IgD-negative memory B cell (primary cell): Measurements from ENCODE around the gene CCL2. TPM values are rescaled to one million over a fixed set of nuclear protein-coding genes. Genes with fewer than 3 reads are reported as not detected.
A peak's percentile ranks its signal among the peaks of the same experiment; 100 is the strongest.

Experiments used
- H3K27ac Mint-ChIP-seq, 3 donors: one replicate each; pipeline ENCODE4 v1.8.0; 2020 to 2022; ENCODE audit warnings: mild to moderate bottlenecking in 3 of 3, mixed read lengths in 3 of 3, moderate library complexity in 1 of 3
- H3K27me3 Mint-ChIP-seq: one replicate; pipeline ENCODE4 v1.8.0; 2021; ENCODE audit warnings: mixed read lengths
- H3K36me3 Mint-ChIP-seq: one replicate; pipeline ENCODE4 v1.8.0; 2020; ENCODE audit warnings: mild to moderate bottlenecking, mixed read lengths
- H3K4me1 Mint-ChIP-seq, 3 donors: one replicate each; pipeline ENCODE4 v1.8.0; 2020 to 2022; ENCODE audit warnings: mixed read lengths in 3 of 3, mild to moderate bottlenecking in 1 of 3
- H3K4me3 Mint-ChIP-seq, 4 donors: one replicate each; pipeline ENCODE4 v1.8.0; 2020 to 2022; ENCODE audit warnings: mild to moderate bottlenecking in 4 of 4, mixed read lengths in 4 of 4, moderate library complexity in 3 of 4
- H3K9me3 Mint-ChIP-seq, 3 donors: one replicate each; pipeline ENCODE4 v1.8.0; 2020 to 2021; ENCODE audit warnings: mixed read lengths in 3 of 3, mild to moderate bottlenecking in 1 of 3
- polyA plus RNA-seq: library from polyadenylated mRNA; unstranded; fragments of 300-500 nt; fragmentation: Illumina TruSeq; gene quantifications from one replicate; pipeline ENCODE4 v1.2.3, GENCODE V29; 2021

Gene CCL2
- polyA plus RNA-seq, 1 donor from 2014 or later: not detected

DNA sequence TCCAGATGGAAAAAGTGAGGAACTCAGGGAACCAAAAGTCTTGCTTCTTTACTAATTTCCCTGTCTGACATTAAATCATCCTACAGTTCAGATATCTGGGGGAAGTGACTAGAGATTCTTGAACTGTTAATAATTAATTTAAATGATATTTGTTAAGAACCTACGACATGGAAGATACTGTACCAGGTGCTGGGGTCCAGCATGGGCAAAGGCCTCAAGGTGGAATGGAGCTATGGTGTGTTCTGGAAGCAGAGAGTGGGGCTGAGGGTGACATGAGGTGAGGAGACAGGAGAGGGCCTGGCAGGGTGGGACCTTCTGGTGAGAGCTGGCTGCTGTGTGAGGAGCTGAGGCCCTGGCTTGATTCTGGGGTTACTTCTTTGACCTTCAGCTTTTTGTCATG, 6.0 kb upstream of the CCL2 start:
- no peaks in the 10 kb centered on the region for H3K36me3 Mint-ChIP-seq
- H3K27me3 Mint-ChIP-seq: peaks cover 16% of the 10 kb centered on the region
- H3K4me1 Mint-ChIP-seq: peaks cover 0 to 8% (median 2%) of the 10 kb centered on the region in 3 donors
- no peak overlapping the region for H3K27ac Mint-ChIP-seq
- no peak overlapping the region for H3K4me3 Mint-ChIP-seq
- H3K9me3 Mint-ChIP-seq: no peaks in the 10 kb centered on the region

DNA sequence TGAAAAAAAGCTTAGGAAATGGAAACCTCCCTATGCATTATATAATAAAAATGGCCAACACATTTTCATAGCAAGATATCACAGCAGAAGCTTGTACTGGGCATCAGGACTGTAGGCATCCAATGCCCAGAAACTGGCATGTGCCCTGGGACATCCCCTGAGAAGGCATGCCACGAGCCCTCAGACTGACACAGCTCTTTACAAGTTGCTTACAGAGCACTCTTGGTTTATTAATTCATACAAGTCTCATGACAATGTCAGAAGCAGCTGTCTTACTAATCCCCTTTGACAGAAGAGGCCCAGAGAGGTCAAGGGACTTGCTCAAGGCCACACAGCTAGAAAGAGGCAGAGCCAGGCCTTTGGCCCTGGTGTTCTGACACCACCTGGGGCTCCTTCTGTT, 5.6 kb upstream of the CCL2 start:
- Mint-ChIP-seq H3K27me3 (peaks cover 16% of the 10 kb centered on the region), H3K9me3 (no peaks in the 10 kb centered on the region), H3K36me3 (no peaks in the 10 kb centered on the region), H3K4me1 (peaks cover 0 to 8% (median 2%) of the 10 kb centered on the region in 3 donors), H3K27ac (no peak overlapping the region), H3K4me3 (no peak overlapping the region)

DNA sequence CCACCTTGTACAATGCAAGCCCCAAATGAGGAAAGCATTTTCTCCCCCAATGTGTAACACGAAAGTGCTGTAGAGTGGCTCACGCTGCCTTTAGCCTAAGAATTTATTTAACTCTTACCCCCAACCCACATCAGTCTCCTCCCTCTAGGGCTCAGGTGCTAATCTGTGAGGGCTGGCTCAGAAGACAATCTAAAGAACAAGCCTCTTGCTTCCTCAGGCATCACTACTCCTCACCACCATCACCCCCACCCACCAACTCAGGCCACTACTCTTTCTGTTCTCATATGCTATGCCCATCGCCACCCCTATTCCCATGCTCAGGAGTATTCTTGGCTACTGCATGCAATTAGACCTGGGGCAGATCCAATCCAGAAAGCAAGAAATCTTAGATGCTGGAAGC, 3.9 kb upstream of the CCL2 start:
- Mint-ChIP-seq H3K27ac (peak overlapping the region in 1 of 3 donors; percentile 14), H3K4me1 (peaks cover 0 to 10% (median 2%) of the 10 kb centered on the region in 3 donors), H3K9me3 (no peaks in the 10 kb centered on the region), H3K36me3 (no peaks in the 10 kb centered on the region), H3K27me3 (peaks cover 20% of the 10 kb centered on the region), H3K4me3 (no peak overlapping the region)

DNA sequence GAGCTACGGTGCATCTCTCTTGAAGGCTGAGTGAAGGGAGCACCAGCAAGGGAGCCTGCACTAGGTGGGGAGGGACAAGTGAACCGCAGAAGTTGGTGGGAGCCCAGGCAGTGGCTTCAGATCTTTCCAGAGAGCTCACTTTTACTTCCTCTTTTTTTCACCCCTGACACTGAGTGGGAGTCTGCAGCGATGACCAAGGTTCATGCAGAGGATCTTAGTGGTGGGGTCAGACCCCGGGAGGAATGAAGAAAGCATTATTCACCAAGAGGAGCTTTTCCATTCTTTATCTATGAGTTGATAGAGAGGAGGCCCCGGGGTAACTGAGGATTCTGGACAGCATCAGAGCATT, 3.0 kb upstream of the CCL2 start:
- H3K9me3 Mint-ChIP-seq: no peaks in the 10 kb centered on the region
- H3K27ac Mint-ChIP-seq: no peak overlapping the region
- H3K4me1 Mint-ChIP-seq: peaks cover 0 to 10% (median 2%) of the 10 kb centered on the region in 3 donors
- peaks cover 18% of the 10 kb centered on the region for H3K27me3 Mint-ChIP-seq
- no peak overlapping the region for H3K4me3 Mint-ChIP-seq
- no peaks in the 10 kb centered on the region for H3K36me3 Mint-ChIP-seq

DNA sequence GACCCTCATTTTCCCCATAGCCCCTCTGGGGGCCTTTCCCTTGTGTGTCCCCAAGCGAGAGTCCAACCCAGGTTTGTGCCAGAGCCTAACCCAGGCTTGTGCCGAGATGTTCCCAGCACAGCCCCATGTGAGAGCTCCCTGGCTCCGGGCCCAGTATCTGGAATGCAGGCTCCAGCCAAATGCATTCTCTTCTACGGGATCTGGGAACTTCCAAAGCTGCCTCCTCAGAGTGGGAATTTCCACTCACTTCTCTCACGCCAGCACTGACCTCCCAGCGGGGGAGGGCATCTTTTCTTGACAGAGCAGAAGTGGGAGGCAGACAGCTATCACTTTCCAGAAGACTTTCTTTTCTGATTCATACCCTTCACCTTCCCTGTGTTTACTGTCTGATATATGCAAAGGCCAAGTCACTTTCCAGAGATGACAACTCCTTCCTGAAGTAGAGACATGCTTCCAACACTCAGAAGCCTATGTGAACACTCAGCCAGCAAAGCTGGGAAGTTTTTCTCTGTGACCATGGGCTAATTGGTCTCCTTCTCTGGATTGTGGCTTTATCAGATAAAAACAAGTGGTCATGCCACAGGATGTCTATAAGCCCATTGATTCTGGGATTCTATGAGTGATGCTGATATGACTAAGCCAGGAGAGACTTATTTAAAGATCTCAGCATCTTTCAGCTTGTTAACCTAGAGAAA, 2.5 kb upstream of the CCL2 start:
- H3K27me3 Mint-ChIP-seq: peaks cover 17% of the 10 kb centered on the region
- H3K9me3 Mint-ChIP-seq: peaks cover 0 to 1% (median 0%) of the 10 kb centered on the region in 3 donors
- no peaks in the 10 kb centered on the region for H3K36me3 Mint-ChIP-seq
- H3K4me3 Mint-ChIP-seq: no peak overlapping the region
- peaks cover 0 to 10% (median 2%) of the 10 kb centered on the region in 3 donors for H3K4me1 Mint-ChIP-seq
- no peak overlapping the region for H3K27ac Mint-ChIP-seq

DNA sequence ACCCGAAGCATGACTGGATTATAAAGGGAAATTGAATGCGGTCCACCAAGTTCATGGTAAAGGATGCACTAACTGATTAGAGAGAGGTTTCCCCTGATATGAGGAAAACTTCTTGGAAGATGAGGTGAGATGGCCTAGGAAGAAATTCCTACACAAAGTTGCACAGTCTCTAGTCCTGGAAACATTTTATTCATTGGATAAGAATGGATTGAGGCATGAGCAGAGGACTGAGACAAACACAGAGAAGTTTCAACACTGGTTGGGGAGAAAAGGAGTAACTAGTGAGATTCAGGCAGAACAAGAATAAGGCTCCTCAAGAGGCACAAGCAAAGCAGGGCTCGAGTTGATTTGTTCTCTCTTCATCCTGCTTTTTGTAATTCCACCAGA, 2.0 kb upstream of the CCL2 start:
- H3K4me1 Mint-ChIP-seq: peaks cover 0 to 10% (median 2%) of the 10 kb centered on the region in 3 donors
- peaks cover 0 to 2% (median 0%) of the 10 kb centered on the region in 3 donors for H3K9me3 Mint-ChIP-seq
- no peaks in the 10 kb centered on the region for H3K36me3 Mint-ChIP-seq
- H3K27me3 Mint-ChIP-seq: peaks cover 16% of the 10 kb centered on the region
- H3K4me3 Mint-ChIP-seq: no peak overlapping the region
- no peak overlapping the region for H3K27ac Mint-ChIP-seq

DNA sequence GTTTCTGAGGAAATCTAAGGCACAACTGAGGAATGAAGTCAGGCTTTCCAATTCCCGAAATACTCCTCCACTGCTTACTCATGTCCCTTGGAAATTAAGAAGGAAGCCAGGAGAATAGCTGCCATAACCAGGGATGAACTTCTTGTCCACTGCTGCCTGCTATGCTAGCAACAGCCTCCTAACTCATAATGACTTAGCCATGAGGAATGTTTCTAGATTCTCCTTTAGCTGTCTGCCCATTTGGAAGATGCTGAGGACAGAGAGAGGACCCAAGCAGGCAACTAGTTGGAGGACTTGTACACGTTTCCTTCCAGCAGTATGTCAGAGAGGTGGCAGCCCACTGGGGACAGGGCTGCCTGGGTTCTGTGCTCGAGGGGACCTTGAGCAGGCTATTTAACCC, 939 bp upstream of the CCL2 start:
- peaks cover 0 to 10% (median 2%) of the 10 kb centered on the region in 3 donors for H3K4me1 Mint-ChIP-seq
- H3K27me3 Mint-ChIP-seq: peaks cover 25% of the 10 kb centered on the region
- H3K36me3 Mint-ChIP-seq: no peaks in the 10 kb centered on the region
- peaks cover 0 to 2% (median 0%) of the 10 kb centered on the region in 3 donors for H3K9me3 Mint-ChIP-seq
- no peak overlapping the region for H3K4me3 Mint-ChIP-seq
- H3K27ac Mint-ChIP-seq: no peak overlapping the region

DNA sequence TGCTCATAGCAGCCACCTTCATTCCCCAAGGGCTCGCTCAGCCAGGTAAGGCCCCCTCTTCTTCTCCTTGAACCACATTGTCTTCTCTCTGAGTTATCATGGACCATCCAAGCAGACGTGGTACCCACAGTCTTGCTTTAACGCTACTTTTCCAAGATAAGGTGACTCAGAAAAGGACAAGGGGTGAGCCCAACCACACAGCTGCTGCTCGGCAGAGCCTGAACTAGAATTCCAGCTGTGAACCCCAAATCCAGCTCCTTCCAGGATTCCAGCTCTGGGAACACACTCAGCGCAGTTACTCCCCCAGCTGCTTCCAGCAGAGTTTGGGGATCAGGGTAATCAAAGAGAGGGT, 272 bp downstream of the CCL2 start:
- no peaks in the 10 kb centered on the region for H3K36me3 Mint-ChIP-seq
- H3K4me3 Mint-ChIP-seq: peak overlapping the region in 2 of 4 donors; percentile 1 to 7
- H3K9me3 Mint-ChIP-seq: peaks cover 0 to 2% (median 0%) of the 10 kb centered on the region in 3 donors
- no peak overlapping the region for H3K27ac Mint-ChIP-seq
- peaks cover 0 to 10% (median 2%) of the 10 kb centered on the region in 3 donors for H3K4me1 Mint-ChIP-seq
- H3K27me3 Mint-ChIP-seq: peaks cover 30% of the 10 kb centered on the region

DNA sequence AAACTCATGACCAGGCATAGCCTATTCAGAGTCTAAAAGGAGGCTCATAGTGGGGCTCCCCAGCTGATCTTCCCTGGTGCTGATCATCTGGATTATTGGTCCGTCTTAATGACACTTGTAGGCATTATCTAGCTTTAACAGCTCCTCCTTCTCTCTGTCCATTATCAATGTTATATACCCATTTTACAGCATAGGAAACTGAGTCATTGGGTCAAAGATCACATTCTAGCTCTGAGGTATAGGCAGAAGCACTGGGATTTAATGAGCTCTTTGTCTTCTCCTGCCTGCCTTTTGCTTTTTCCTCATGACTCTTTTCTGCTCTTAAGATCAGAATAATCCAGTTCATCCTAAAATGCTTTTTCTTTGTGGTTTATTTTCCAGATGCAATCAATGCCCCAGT, 756 bp downstream of the CCL2 start:
- H3K4me3 Mint-ChIP-seq: no peak overlapping the region
- no peaks in the 10 kb centered on the region for H3K36me3 Mint-ChIP-seq
- peaks cover 0 to 10% (median 2%) of the 10 kb centered on the region in 3 donors for H3K4me1 Mint-ChIP-seq
- H3K27me3 Mint-ChIP-seq: peaks cover 30% of the 10 kb centered on the region
- no peak overlapping the region for H3K27ac Mint-ChIP-seq
- H3K9me3 Mint-ChIP-seq: peaks cover 0 to 2% (median 0%) of the 10 kb centered on the region in 3 donors

DNA sequence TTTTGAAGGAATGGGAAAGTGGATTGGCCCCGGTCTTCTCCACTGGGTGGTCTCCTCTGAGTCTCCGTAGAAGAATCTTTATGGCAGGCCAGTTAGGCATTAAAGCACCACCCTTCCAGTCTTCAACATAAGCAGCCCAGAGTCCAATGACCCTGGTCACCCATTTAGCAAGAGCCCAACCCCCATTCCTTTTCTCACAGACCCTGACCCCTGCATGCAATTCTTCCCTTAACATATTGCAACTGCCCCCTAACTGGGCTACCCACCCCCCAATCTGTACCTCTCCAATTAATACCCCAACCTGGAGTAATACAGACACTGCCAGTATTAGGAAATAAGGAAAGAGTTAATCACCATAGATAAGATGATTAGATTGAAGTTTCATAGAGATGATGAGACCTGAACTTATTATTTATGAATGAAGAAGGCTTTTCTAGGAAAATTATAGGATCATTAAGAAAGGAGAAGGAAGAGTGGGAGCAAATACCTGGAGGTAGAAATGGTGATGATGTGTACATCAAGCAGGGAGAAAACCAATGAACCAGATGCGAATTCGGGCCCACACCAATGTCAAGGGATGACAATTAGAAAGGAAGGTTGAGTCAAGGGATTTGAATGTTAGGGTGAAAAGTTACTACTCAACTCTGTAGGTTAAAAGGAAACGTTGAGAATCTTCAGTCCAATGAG, 2.4 kb downstream of the CCL2 start:
- peaks cover 34% of the 10 kb centered on the region for H3K27me3 Mint-ChIP-seq
- no peaks in the 10 kb centered on the region for H3K36me3 Mint-ChIP-seq
- H3K4me1 Mint-ChIP-seq: peaks cover 0 to 2% (median 0%) of the 10 kb centered on the region in 3 donors
- H3K9me3 Mint-ChIP-seq: peaks cover 0 to 2% (median 0%) of the 10 kb centered on the region in 3 donors
- H3K4me3 Mint-ChIP-seq: no peak overlapping the region
- no peak overlapping the region for H3K27ac Mint-ChIP-seq

DNA sequence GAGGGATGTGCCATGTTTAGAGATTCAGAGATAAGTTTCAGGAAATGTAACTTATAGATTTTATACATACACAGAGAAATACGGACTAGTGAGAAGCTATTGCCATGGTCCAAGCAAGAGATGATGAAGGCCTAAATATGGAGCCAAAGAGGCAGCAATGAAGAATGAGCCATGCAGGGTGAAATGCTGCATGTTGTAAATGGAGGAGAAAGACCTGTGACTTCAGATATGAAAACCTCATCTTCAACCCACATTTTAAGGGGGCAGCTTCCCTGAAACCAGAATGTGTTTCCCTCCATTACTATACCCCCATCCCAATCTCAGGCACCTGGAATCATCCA, 2.9 kb downstream of the CCL2 start:
- Mint-ChIP-seq H3K36me3 (no peaks in the 10 kb centered on the region), H3K27me3 (peaks cover 34% of the 10 kb centered on the region), H3K9me3 (peaks cover 0 to 2% (median 0%) of the 10 kb centered on the region in 3 donors), H3K4me3 (no peak overlapping the region), H3K27ac (no peak overlapping the region), H3K4me1 (peaks cover 0 to 2% (median 0%) of the 10 kb centered on the region in 3 donors)

DNA sequence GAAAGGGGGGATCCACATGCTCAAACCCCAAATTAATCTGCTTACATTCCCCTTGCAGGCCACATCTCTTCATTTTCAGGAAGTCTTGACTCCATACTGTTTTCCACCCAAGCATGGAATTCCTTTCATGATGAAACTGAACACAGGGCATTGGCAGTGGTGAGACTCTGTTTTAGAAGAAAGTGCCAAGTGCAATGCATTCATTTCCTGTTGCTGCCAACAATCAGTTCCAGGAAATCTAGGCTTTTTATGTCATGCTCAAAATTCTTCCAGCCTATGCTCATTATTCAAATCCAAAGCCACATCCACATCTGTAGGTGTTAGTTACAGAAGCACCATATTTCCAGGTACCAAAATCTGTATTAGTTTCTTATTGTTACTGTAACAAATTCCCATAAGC, 4.1 kb downstream of the CCL2 start:
- no peak overlapping the region for H3K4me3 Mint-ChIP-seq
- H3K9me3 Mint-ChIP-seq: peaks cover 0 to 2% (median 0%) of the 10 kb centered on the region in 3 donors
- peaks cover 0 to 2% (median 0%) of the 10 kb centered on the region in 3 donors for H3K4me1 Mint-ChIP-seq

DNA sequence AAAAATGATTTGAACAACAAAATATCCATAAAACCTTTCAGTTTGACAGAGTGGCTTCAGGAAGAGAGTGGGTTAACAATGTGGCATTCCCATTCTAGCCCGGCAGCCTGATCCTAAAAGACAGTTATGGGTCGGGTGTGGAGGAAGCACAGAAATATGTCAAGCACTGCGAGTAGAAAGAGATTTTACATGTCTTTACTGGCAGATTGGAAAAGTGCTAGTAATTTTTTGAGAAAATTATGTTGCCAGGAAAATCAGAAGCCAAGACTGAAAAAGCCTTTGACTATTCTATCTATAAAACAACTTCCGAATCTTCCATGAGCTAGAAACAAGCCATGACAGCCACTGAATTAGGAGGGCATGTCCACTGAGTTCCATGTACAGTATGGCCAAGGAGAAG, 5.8 kb downstream of the CCL2 start:
- H3K27ac Mint-ChIP-seq: no peak overlapping the region
- no peaks in the 10 kb centered on the region for H3K36me3 Mint-ChIP-seq
- H3K9me3 Mint-ChIP-seq: peaks cover 0 to 2% (median 0%) of the 10 kb centered on the region in 3 donors
- no peaks in the 10 kb centered on the region for H3K4me1 Mint-ChIP-seq
- peaks cover 34% of the 10 kb centered on the region for H3K27me3 Mint-ChIP-seq
- no peak overlapping the region for H3K4me3 Mint-ChIP-seq

More for the DNA sequence above, 4.1 kb downstream of the CCL2 start:
- no peak overlapping the region for H3K27ac Mint-ChIP-seq
- peaks cover 32% of the 10 kb centered on the region for H3K27me3 Mint-ChIP-seq
- no peaks in the 10 kb centered on the region for H3K36me3 Mint-ChIP-seq

DNA sequence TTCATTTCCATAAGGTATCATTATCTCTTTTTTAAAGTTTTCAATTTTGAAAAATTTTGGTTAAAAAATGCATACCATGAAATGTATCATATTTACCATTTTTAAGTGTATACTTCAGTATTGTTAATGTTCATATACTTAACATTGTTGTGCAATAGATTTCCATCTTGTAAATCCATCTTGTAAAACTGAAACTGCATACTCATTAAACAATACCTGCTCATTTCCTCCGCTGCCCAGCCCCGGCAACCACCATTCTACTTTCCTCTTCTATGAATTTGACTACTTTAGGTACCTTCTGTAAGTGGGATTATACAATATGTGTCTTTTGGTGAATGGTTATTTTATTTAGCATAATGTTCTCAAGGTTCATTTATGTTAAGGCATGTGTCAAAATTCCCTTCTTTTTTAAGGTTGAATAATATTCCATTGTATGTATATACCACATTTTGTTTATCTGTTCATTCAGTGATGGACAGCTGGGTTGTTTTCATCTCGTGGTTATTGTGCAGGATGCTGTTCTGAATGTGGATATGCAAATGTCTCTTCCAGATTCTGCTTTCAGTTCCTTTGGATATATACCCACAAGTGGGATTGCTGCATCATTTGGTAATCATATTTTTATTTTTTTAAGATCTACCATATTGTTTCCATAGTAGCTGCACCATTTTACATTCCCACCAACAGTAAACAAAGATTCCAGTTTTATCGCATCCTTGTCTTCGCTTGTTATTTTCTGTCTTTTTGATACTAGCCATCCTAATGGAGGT, 6.7 kb downstream of the CCL2 start:
- no peak overlapping the region for H3K4me3 Mint-ChIP-seq
- H3K27ac Mint-ChIP-seq: no peak overlapping the region
- H3K4me1 Mint-ChIP-seq: no peaks in the 10 kb centered on the region
- peaks cover 0 to 2% (median 0%) of the 10 kb centered on the region in 3 donors for H3K9me3 Mint-ChIP-seq
- H3K27me3 Mint-ChIP-seq: peaks cover 30% of the 10 kb centered on the region
- no peaks in the 10 kb centered on the region for H3K36me3 Mint-ChIP-seq

DNA sequence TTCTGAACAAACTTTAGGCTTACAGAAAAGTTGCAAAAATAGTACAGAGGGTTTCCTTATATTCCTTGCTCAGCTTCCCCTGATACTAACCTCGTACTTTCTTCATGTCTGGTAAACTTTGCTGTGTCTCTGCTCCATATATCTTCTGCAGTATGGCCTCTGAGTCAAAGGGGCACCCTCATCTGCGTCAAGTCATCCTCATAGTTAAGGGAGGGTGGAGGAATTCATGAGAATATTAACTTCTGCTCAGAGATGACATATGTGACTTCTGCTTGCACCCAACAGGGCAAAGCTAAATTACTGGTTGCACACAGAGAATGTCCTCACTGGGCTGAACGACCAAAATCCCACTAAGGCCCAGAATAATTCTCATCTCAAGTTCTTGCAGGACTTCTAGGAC, 10.6 kb downstream of the CCL2 start:
- Mint-ChIP-seq H3K36me3 (no peaks in the 10 kb centered on the region), H3K27me3 (peaks cover 20% of the 10 kb centered on the region), H3K27ac (no peak overlapping the region), H3K4me1 (no peaks in the 10 kb centered on the region), H3K4me3 (no peak overlapping the region), H3K9me3 (no peaks in the 10 kb centered on the region)
